ENCODE data around the gene CLDN18. TPM values are rescaled to one million over a fixed set of nuclear protein-coding genes. Genes with fewer than 3 reads are reported as not detected.

Gene CLDN18
- total and polyA plus RNA-seq, 2 of the 8 experiments (the other 6 are each of a cell fraction or from before 2014, with no cell fraction given) = not detected

DNA sequence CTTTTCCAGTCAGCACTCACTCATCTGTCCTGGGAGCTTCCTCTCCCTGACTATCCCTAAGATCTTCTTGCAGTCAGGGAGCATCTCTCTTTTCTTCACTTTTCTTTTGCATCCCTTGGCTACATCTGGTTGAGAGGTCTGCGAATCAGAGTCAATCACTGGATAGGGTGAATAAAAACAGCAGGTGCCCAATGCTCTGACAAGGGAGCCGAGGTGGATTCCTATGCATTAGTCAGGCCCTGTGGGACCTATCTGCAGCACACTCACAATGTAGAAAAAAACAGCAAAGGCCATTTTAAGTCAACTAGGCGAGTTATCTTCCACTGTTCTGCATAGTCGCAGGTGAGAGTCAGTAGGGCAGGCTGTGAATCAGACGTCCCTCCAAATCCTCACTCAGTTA lies 69.9 kb downstream of the CLDN18 start (continued):
- TF ChIP-seq GABPA (IDR thresholded peaks at IDR 0.05; ENCODE audit: borderline replicate concordance, insufficient read depth, low read length) (no peak), RAD21 (IDR thresholded peaks at IDR 0.05 in 1 of 2, conservative IDR thresholded peaks at IDR 0.05 in 1 of 2; ENCODE audit: low read depth in 2 of 2, low read length in 2 of 2) (no peak), HDAC2 (IDR thresholded peaks at IDR 0.05; ENCODE audit: borderline replicate concordance in 1 of 2, low read depth in 2 of 2, low read length in 2 of 2) (no peak), PHF8 (conservative IDR thresholded peaks at IDR 0.05; ENCODE audit: low read depth, low read length) (no peak), JUN (IDR thresholded peaks at IDR 0.05; ENCODE audit: low read depth, low read length) (no peak), TEAD4 (IDR thresholded peaks at IDR 0.05; ENCODE audit: low read depth, low read length) (no peak)
